Naive thymus-derived CD8-positive, alpha-beta T cell (primary cell): Measurements from ENCODE around the gene MAGEB4. TPM values are rescaled to one million over a fixed set of nuclear protein-coding genes. Genes with fewer than 3 reads are reported as not detected.
A peak's percentile ranks its signal among the peaks of the same experiment; 100 is the strongest.
"Not testable (repeated sequence)": the region's sequence is repeated elsewhere in the genome, so short reads cannot be mapped to it uniquely, and the experiment has no call there.

ENCODE experiments used
- ATAC-seq, 2 donors: fragments of 150-1000 bp; cut with Tn5 transposase in 1 of 2; sonication (Bioruptor Pico), chemical (Tn5 transposase) in 1 of 2; 1 replicate in 1 of 2; 2 replicates in 1 of 2; pipeline ENCODE4 v1.10.0; 2021; ENCODE audit warnings: mild to moderate bottlenecking in 2 of 2, moderate library complexity in 2 of 2
- POLR2A ChIA-PET: fragments of 350-600 bp; sonication (Branson Sonifier 250); formaldehyde crosslinking; loops from one replicate; lab custom pipeline; 2021; ENCODE audit warnings: antibody characterized with exemption; lab: Charles Lee
- DNase-seq, 10 donors: peaks; one replicate each; pipeline versions ENCODE4 v3.0.0 to v3.0.0-alpha.2; 2020 to 2022
- H3K27ac Mint-ChIP-seq, 10 donors: one replicate each; pipeline ENCODE4 v1.8.0; 2020 to 2022; ENCODE audit warnings: mild to moderate bottlenecking in 10 of 10, mixed read lengths in 10 of 10, moderate library complexity in 4 of 10, inconsistent platforms in 1 of 10
- H3K27me3 Mint-ChIP-seq, 5 donors: one replicate each; pipeline ENCODE4 v1.8.0; 2021 to 2022; ENCODE audit warnings: mixed read lengths in 5 of 5
- H3K36me3 Mint-ChIP-seq, 3 donors: one replicate each; pipeline ENCODE4 v1.8.0; 2020 to 2022; ENCODE audit warnings: mixed read lengths in 3 of 3, mild to moderate bottlenecking in 2 of 3, inconsistent platforms in 1 of 3
- H3K4me1 Mint-ChIP-seq, 4 donors: one replicate each; pipeline ENCODE4 v1.8.0; 2021 to 2022; ENCODE audit warnings: mixed read lengths in 4 of 4
- H3K4me3 Mint-ChIP-seq, 10 donors: one replicate each; pipeline ENCODE4 v1.8.0; 2020 to 2022; ENCODE audit warnings: mild to moderate bottlenecking in 10 of 10, mixed read lengths in 10 of 10, moderate library complexity in 6 of 10, inconsistent platforms in 1 of 10
- H3K9me3 Mint-ChIP-seq, 9 donors: one replicate each; pipeline ENCODE4 v1.8.0; 2020 to 2022; ENCODE audit warnings: mixed read lengths in 9 of 9, mild to moderate bottlenecking in 3 of 9, inconsistent platforms in 1 of 9, moderate library complexity in 1 of 9
- polyA plus RNA-seq, 3 donors: library from polyadenylated mRNA; unstranded; fragments of 300-500 nt; fragmentation: Illumina TruSeq; gene quantifications; one replicate each; pipeline ENCODE4 v1.2.3, GENCODE V29; 2021
- total RNA-seq, 8 experiments: library from RNA in 2 of 8; stranded (reverse) in 2 of 8; gene quantifications; one replicate each; pipeline ENCODE4 v1.2.3 and lab custom pipeline; 2021 to 2026

The MAGEB4 gene
- total RNA-seq: not detected
- polyA plus RNA-seq: not detected
- total RNA-seq (lab: John Stamatoyannopoulos, UW): 0 reads per million in 6 experiments

DNA sequence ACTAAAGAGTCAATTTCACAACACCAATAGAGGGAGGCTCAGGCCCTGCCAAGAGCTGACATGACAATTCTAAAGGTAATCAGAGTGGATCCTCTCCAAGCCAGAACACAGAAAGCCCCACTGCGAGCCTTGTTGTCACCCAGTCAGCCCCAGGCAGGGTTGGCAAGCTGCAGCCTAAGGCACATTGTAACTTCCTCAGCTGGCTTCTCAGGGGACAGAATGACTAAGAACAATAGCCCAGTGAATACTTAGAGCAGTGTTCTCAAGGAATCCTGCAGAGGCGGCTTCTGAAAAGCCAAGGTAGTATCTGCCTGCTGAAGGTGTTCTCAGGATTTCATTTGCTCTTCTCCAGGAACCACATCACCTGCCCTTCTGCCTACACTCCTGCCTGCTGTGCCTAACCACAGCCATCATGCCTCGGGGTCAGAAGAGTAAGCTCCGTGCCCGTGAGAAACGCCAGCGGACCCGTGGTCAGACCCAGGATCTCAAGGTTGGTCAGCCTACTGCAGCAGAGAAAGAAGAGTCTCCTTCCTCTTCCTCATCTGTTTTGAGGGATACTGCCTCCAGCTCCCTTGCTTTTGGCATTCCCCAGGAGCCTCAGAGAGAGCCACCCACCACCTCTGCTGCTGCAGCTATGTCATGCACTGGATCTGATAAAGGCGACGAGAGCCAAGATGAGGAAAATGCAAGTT, at the start of gene MAGEB4:
MAGEB4 (plus strand) TSS at position 277 of the 692 bp plus-strand sequence; CDS start at position 413, 136 bp downstream.
- H3K27me3 Mint-ChIP-seq: no peaks in the 10 kb centered on the region
- ATAC-seq (no peak), DNase-seq (no peak)
- no peak within 1 kb of the TSS for H3K27ac Mint-ChIP-seq
- no peaks in the 10 kb centered on the region for H3K4me1 Mint-ChIP-seq
- no peaks in the 10 kb centered on the region for H3K36me3 Mint-ChIP-seq
- H3K9me3 Mint-ChIP-seq: no peaks in the 10 kb centered on the region
- POLR2A ChIA-PET: no interaction called here
- no peak within 1 kb of the TSS for H3K4me3 Mint-ChIP-seq

DNA sequence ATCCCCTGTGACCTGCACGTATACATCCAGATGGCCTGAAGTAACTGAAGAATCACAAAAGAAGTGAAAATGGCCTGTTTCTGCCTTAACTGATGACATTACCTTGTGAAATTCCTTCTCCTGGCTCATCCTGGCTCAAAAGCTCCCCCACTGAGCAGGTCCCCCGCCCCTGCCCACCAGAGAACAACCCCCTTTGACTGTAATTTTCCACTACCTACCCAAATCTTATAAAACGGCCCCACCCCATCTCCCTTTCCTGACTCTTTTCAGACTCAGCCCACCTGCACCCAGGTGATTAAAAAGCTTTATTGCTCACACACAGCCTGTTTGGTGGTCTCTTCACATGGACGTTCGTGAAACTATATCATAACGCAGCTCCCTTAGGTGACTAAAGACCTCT, 47.9 kb upstream of the MAGEB4 start:
- DNase-seq, H3K27ac Mint-ChIP-seq: not testable (repeated sequence)

GRCh38 chrX:30196322-30196721, 45.5 kb upstream of the MAGEB4 start:
- peaks cover 0 to 12% (median 3%) of the 10 kb centered on the region in 5 donors for H3K27me3 Mint-ChIP-seq
- no peak for DNase-seq
- no peak overlapping the region for H3K27ac Mint-ChIP-seq
- POLR2A ChIA-PET: no interaction called here
- no peaks in the 10 kb centered on the region for H3K4me1 Mint-ChIP-seq
- H3K9me3 Mint-ChIP-seq: no peaks in the 10 kb centered on the region
- H3K36me3 Mint-ChIP-seq: no peaks in the 10 kb centered on the region
- no peak for ATAC-seq
- no peak overlapping the region for H3K4me3 Mint-ChIP-seq

More for the DNA sequence above, 47.9 kb upstream of the MAGEB4 start:
- H3K4me3 Mint-ChIP-seq, H3K4me1 Mint-ChIP-seq, H3K36me3 Mint-ChIP-seq, POLR2A ChIA-PET, H3K9me3 Mint-ChIP-seq, ATAC-seq: not testable (repeated sequence)
- peaks cover 0 to 12% (median 3%) of the 10 kb centered on the region in 5 donors for H3K27me3 Mint-ChIP-seq

DNA sequence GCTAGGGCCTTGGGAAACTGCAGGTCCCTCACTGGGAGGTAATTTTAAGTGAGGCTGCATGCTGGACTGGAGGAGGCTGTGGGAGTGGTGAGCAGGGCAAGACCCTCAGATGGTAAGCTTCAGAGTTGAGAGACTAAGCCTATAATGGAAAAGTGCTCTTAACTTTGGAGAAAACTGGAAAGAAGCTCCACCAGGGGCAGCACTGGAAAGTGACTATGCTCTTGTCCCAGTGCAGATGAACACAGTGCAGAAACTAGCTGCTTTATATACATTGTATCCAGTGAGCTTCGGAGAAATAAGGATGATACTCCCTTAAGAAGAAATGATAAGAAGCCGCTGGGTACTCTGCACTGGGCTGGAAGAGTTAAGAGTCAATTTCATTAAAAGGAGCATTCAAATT, 29.6 kb upstream of the MAGEB4 start:
- POLR2A ChIA-PET: no interaction called here
- Mint-ChIP-seq H3K27ac (no peak overlapping the region), H3K4me3 (no peak overlapping the region), H3K4me1 (no peaks in the 10 kb centered on the region), H3K9me3 (no peaks in the 10 kb centered on the region), H3K27me3 (peaks cover 0 to 3% (median 0%) of the 10 kb centered on the region in 5 donors), H3K36me3 (no peaks in the 10 kb centered on the region)
- DNase-seq (no peak), ATAC-seq (no peak)

DNA sequence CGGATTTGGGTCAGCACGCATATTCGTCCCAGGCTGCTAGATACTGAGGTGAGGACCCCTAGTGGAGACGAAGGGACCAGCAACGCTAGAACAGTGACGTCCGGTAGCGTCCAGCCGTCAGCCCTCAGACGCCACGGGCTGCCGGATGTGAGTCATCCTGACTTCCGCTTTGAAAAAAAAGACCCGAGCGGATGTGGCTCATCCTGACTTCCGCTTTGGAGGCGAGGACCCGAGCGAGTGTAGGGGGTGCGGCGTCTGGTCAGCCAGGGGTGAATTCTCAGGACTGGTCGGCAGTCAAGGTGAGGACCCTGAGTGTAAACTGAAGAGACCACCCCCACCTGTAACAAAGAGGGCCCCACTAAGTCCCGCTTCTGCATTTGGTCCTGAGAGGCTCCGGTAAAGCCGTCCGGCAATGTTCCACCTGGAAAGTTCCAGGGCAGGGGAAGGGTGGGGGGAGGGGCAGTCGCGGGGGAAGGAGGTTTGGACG, 26.4 kb upstream of the MAGEB4 start, which contains the start of gene MAGEB2:
MAGEB2 (plus strand) TSS at position 207 of the 487 bp plus-strand sequence. CDS start 3,018 bp downstream, outside the sequence.
- H3K9me3 Mint-ChIP-seq: no peaks in the 10 kb centered on the region
- H3K36me3 Mint-ChIP-seq: no peaks in the 10 kb centered on the region
- no peak for ATAC-seq
- no peak for DNase-seq
- peaks cover 0 to 3% (median 0%) of the 10 kb centered on the region in 5 donors for H3K27me3 Mint-ChIP-seq
- POLR2A ChIA-PET: no interaction called here
- H3K4me3 Mint-ChIP-seq: peak within 1 kb of the TSS in 1 of 10 donors; percentile 55
- H3K4me1 Mint-ChIP-seq: no peaks in the 10 kb centered on the region
- no peak within 1 kb of the TSS for H3K27ac Mint-ChIP-seq

- ATAC-seq: no peak
- Mint-ChIP-seq H3K36me3 (no peaks in the 10 kb centered on the region), H3K4me1 (no peaks in the 10 kb centered on the region), H3K9me3 (no peaks in the 10 kb centered on the region), H3K27ac (no peak overlapping the region), H3K4me3 (no peak overlapping the region), H3K27me3 (peaks cover 0 to under 1% (median 0%) of the 10 kb centered on the region in 5 donors)
- DNase-seq: no peak
- POLR2A ChIA-PET: no interaction called here
Observed at GRCh38 chrX:30217465-30217864, 24.3 kb upstream of the MAGEB4 start.

DNA sequence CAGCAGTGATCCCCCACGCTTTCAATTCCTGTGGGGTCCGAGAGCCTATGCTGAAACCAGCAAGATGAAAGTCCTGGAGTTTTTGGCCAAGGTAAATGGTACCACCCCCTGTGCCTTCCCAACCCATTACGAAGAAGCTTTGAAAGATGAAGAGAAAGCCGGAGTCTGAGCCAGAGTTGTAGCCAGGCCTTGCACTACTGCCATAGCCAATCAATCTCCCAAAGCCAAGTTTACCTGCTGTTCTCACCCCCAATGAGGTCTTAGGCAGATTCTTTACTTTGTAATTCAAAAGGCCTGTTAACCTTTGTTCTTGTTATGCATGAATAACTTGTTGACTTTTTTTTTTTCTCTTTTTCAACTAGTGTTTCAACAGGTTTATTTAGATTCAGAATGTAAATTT, 22.4 kb upstream of the MAGEB4 start:
- POLR2A ChIA-PET: no interaction called here
- H3K27me3 Mint-ChIP-seq: no peaks in the 10 kb centered on the region
- no peaks in the 10 kb centered on the region for H3K4me1 Mint-ChIP-seq
- no peaks in the 10 kb centered on the region for H3K9me3 Mint-ChIP-seq
- DNase-seq: no peak
- H3K27ac Mint-ChIP-seq: no peak overlapping the region
- ATAC-seq: no peak
- no peak overlapping the region for H3K4me3 Mint-ChIP-seq
- no peaks in the 10 kb centered on the region for H3K36me3 Mint-ChIP-seq

GRCh38 chrX:30220661-30221060, 21.1 kb upstream of the MAGEB4 start:
- ATAC-seq: no peak
- no peaks in the 10 kb centered on the region for H3K27me3 Mint-ChIP-seq
- no peaks in the 10 kb centered on the region for H3K36me3 Mint-ChIP-seq
- no peak overlapping the region for H3K27ac Mint-ChIP-seq
- no peaks in the 10 kb centered on the region for H3K9me3 Mint-ChIP-seq
- H3K4me1 Mint-ChIP-seq: no peaks in the 10 kb centered on the region
- H3K4me3 Mint-ChIP-seq: no peak overlapping the region
- no peak for DNase-seq
- POLR2A ChIA-PET: no interaction called here

- H3K27me3 Mint-ChIP-seq: no peaks in the 10 kb centered on the region
- H3K4me1 Mint-ChIP-seq: no peaks in the 10 kb centered on the region
- H3K4me3 Mint-ChIP-seq: no peak overlapping the region
- H3K27ac Mint-ChIP-seq: no peak overlapping the region
- ATAC-seq: no peak
- DNase-seq: no peak
- no peaks in the 10 kb centered on the region for H3K36me3 Mint-ChIP-seq
- POLR2A ChIA-PET: no interaction called here
- no peaks in the 10 kb centered on the region for H3K9me3 Mint-ChIP-seq
Observed at GRCh38 chrX:30224536-30224935, 17.3 kb upstream of the MAGEB4 start.

GRCh38 chrX:30228526-30228925, 13.3 kb upstream of the MAGEB4 start:
- Mint-ChIP-seq H3K27me3 (no peaks in the 10 kb centered on the region), H3K9me3 (peaks cover 0 to 2% (median 0%) of the 10 kb centered on the region in 9 donors), H3K4me3 (no peak overlapping the region), H3K4me1 (no peaks in the 10 kb centered on the region), H3K36me3 (no peaks in the 10 kb centered on the region), H3K27ac (no peak overlapping the region)
- ATAC-seq (no peak), DNase-seq (no peak)
- POLR2A ChIA-PET: no interaction called here

GRCh38 chrX:30230395-30230794, 11.4 kb upstream of the MAGEB4 start, which contains the start of gene MAGEB3:
MAGEB3 (plus strand) TSS chrX:30230657; CDS start chrX:30235925, 5,268 bp downstream.
- Mint-ChIP-seq H3K27me3 (no peaks in the 10 kb centered on the region), H3K9me3 (peaks cover 0 to 2% (median 0%) of the 10 kb centered on the region in 9 donors), H3K4me3 (no peak within 1 kb of the TSS), H3K36me3 (no peaks in the 10 kb centered on the region), H3K4me1 (no peaks in the 10 kb centered on the region), H3K27ac (no peak within 1 kb of the TSS)
- DNase-seq (no peak), ATAC-seq (no peak)
- POLR2A ChIA-PET: no interaction called here

DNA sequence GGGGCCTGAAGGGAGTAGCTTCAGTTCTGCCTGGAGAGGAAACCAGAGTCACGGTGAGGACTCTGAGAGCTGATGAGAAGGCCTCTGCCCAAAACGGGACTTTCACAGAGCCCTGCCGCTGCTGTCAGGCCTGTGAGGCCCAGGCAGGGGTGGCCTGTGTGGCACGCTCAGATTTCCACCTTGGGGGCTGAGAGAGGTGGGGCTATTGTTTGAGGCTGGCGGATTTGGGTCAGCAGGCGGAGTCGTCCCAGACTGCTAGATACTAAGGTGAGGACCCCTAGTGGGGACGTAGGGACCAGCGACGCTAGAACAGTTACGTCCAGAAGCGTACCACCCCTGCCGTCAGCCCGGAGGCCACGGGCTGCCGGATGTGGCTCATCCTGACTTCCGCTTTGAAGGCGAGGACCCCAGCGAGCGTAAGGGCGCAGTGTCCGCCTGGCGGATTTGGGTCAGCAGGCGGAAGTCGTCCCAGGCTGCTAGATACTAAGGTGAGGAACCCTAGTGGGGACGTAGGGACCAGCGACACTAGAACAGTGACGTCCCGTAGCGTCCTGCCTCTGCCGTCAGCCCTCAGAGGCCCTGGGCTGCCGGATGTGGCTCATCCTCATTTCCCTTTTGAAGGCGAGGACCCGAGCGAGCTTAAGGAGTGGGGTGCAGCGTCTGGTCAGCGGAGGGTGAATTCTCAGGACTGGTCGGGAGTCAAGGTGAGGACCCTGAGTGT, 5.1 kb downstream of the MAGEB4 start, which contains the start of gene MAGEB1:
MAGEB1 (plus strand) TSS at position 378 of the 721 bp plus-strand sequence. CDS start 3,348 bp downstream, outside the sequence.
- Mint-ChIP-seq H3K36me3 (no peaks in the 10 kb centered on the region), H3K4me3 (no peak within 1 kb of the TSS), H3K9me3 (peaks cover 0 to 2% (median 0%) of the 10 kb centered on the region in 9 donors), H3K27me3 (no peaks in the 10 kb centered on the region), H3K4me1 (no peaks in the 10 kb centered on the region), H3K27ac (no peak within 1 kb of the TSS)
- POLR2A ChIA-PET: no interaction called here
- ATAC-seq: no peak
- no peak for DNase-seq

- POLR2A ChIA-PET: no interaction called here
- Mint-ChIP-seq H3K36me3 (no peaks in the 10 kb centered on the region), H3K27ac (no peak overlapping the region), H3K27me3 (no peaks in the 10 kb centered on the region), H3K9me3 (peaks cover 0 to 2% (median 0%) of the 10 kb centered on the region in 9 donors), H3K4me3 (no peak overlapping the region), H3K4me1 (no peaks in the 10 kb centered on the region)
- DNase-seq (no peak), ATAC-seq (no peak)
Observed at GRCh38 chrX:30248854-30249253, 7.1 kb downstream of the MAGEB4 start.
